DOHH2 (cell line): ENCODE data around the gene GMDS.

Source experiments
- CTCF ChIP-seq: fragments of 200-600 bp; sonication (generic); IDR thresholded peaks from one replicate; pipeline ENCODE4 v1.5.1; 2014; ENCODE audit warnings: antibody characterized with exemption, mild to moderate bottlenecking, low read depth, low read length; ENCODE audit not compliant: poor library complexity, severe bottlenecking
- EZH2phosphoT487 ChIP-seq: fragments of 200-600 bp; sonication (generic); IDR thresholded peaks from 2 replicates; pipeline ENCODE4 v1.6.1; 2017; ENCODE audit warnings: borderline replicate concordance, mild to moderate bottlenecking, antibody characterized with exemption, low read length, moderate library complexity, mixed read lengths

- TF ChIP-seq CTCF (no peak), EZH2phosphoT487 (no peak)
Measured at GRCh38 chr6:1724124-1724523, 521.3 kb downstream of the GMDS start.
